ENCODE measurements around the gene RAPGEF2. TPM values are rescaled to one million over a fixed set of nuclear protein-coding genes. Genes with fewer than 3 reads are reported as not detected.

RAPGEF2 gene
- total and polyA plus RNA-seq, 2 donors (not counting 3 experiments of a cell fraction or from before 2014, with no cell fraction given), result 28.7 to 55.2 TPM

GRCh38 chr4:159105761-159106243, 2.9 kb downstream of the RAPGEF2 start:
- Histone ChIP-seq H3K9me3 (replicated peaks; ENCODE audit: control insufficient read depth, insufficient read depth, low read length) (no peaks in the 10 kb centered on the region), H4K20me1 (replicated peaks; ENCODE audit: control insufficient read depth, extremely low read depth, insufficient read depth, low read length) (peaks cover 10% of the 10 kb centered on the region), H3K79me2 (ENCODE audit: control insufficient read depth, insufficient read depth, low read length) (peaks cover 66% of the 10 kb centered on the region), H3K27me3 (ENCODE audit: control insufficient read depth in 2 of 2, insufficient read depth in 2 of 2, low read length in 2 of 2) (no peaks in the 10 kb centered on the region), H3K4me2 (ENCODE audit: insufficient read depth, low read length) (peak overlapping the region; percentile 91), H3K9me1 (replicated peaks; ENCODE audit: control insufficient read depth, extremely low read depth, insufficient read depth, low read length) (no peaks in the 10 kb centered on the region), H3K36me3 (ENCODE audit: control insufficient read depth in 2 of 2, extremely low read depth in 1 of 2, insufficient read depth in 2 of 2, low read length in 2 of 2) (no peaks in the 10 kb centered on the region), H3K4me3 (replicated peaks in 1 of 3; ENCODE audit: insufficient read depth in 1 of 3, low read depth in 1 of 3, low read length in 3 of 3) (peak overlapping the region; percentile 74 to 97 (median 84)), H3K4me1 (ENCODE audit: control insufficient read depth, extremely low read depth, insufficient read depth, low read length) (peaks cover 32% of the 10 kb centered on the region), H3K27ac (ENCODE audit: insufficient read depth, low read depth, low read length) (peak overlapping the region; percentile 96), H3K9ac (replicated peaks; ENCODE audit: extremely low read depth, insufficient read depth, low read length) (peak overlapping the region; percentile 80), H2AFZ (ENCODE audit: low read depth, low read length) (no peak overlapping the region)
- TF ChIP-seq FOS (IDR thresholded peaks at IDR 0.05; ENCODE audit: borderline replicate concordance, insufficient read depth, low read length) (peak; percentile 71), CTCF (IDR thresholded peaks at IDR 0.05; ENCODE audit: extremely low read depth in 1 of 2, insufficient read depth in 1 of 2, low read depth in 1 of 2, low read length in 2 of 2) (no peak), POLR2AphosphoS5 (IDR thresholded peaks at IDR 0.05; ENCODE audit: insufficient read depth, low read depth, low read length) (peak; percentile 65), GATA2 (IDR thresholded peaks at IDR 0.05; ENCODE audit: insufficient read depth, insufficient read length, low read depth, low read length) (peak; percentile 92), MYC (IDR thresholded peaks at IDR 0.05; ENCODE audit: low read depth, low read length) (no peak), JUN (IDR thresholded peaks at IDR 0.05; ENCODE audit: borderline replicate concordance, insufficient read depth, insufficient read length, low read depth) (peak; percentile 80), EZH2 (IDR thresholded peaks at IDR 0.05; ENCODE audit: borderline replicate concordance, low read depth, low read length, severe bottlenecking) (no peak), POLR2A (IDR thresholded peaks at IDR 0.05; ENCODE audit: low read depth, low read length) (no peak)
- TF ChIP-seq, protein P1, sequence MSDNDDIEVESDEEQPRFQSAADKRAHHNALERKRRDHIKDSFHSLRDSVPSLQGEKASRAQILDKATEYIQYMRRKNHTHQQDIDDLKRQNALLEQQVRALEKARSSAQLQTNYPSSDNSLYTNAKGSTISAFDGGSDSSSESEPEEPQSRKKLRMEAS (IDR thresholded peaks at IDR 0.05; ENCODE audit: insufficient read depth, insufficient read length), result no peak
- dilution Hi-C loops (cut with MboI; ENCODE audit: extremely low pct_ligation_motif_present, low sequenced_read_pairs) (no loop called here), intact Hi-C loops (cut with micrococcal nuclease) (loop anchor here (1.0 to 2.0 kb wide), 11 partner anchors 53 to 434 kb away; partner anchors contain the start of gene ETFDH)
- FAIRE-seq, result peak; percentile 78
- POLR2A ChIA-PET, result no interaction called here
- DNase-seq (ENCODE audit: low read depth, low spot score), result peak; percentile 96
- CTCF ChIA-PET, result interaction anchor here (1.4 to 4.1 kb wide), 4 partner anchors 11 to 248 kb away, joined by 3 to 36 read pairs (median 6); no protein-coding TSS in a partner anchor
- BruUV-seq (replicated peaks), result no TSS peak
